Cardiac fibroblast (primary cell): Measurements from ENCODE around the gene UBE2S.

ENCODE experiments used
- DNase-seq, 2 donors: peaks; one replicate each; pipeline versions ENCODE4 v3.0.0 to v3.0.0-alpha.2; 2010; ENCODE audit warnings: low read depth in 2 of 2
- H3K4me3 ChIP-seq, 2 donors: replicated peaks in 1 of 2; 1 replicate in 1 of 2; 2 replicates in 1 of 2; pipeline ENCODE4 v1.5.1; 2011; ENCODE audit warnings: low read depth in 2 of 2, low read length in 2 of 2, mild to moderate bottlenecking in 2 of 2, moderate library complexity in 1 of 2
- CTCF ChIP-seq: IDR thresholded peaks from one replicate; pipeline ENCODE4 v1.5.1; 2011; ENCODE audit warnings: low read depth, mild to moderate bottlenecking, low read length, inconsistent platforms

Gene UBE2S

GRCh38 chr19:55387736-55388497, 19.7 kb downstream of the UBE2S start:
- peak overlapping the region; percentile 95 to 97 for H3K4me3 ChIP-seq
- DNase-seq = no peak
- TF ChIP-seq CTCF = no peak

- no peak for TF ChIP-seq CTCF
- DNase-seq = no peak
- peak overlapping the region; percentile 95 to 97 for H3K4me3 ChIP-seq
These were observed 21.1 kb downstream of the UBE2S start for GRCh38 chr19:55386493-55386971.

DNA sequence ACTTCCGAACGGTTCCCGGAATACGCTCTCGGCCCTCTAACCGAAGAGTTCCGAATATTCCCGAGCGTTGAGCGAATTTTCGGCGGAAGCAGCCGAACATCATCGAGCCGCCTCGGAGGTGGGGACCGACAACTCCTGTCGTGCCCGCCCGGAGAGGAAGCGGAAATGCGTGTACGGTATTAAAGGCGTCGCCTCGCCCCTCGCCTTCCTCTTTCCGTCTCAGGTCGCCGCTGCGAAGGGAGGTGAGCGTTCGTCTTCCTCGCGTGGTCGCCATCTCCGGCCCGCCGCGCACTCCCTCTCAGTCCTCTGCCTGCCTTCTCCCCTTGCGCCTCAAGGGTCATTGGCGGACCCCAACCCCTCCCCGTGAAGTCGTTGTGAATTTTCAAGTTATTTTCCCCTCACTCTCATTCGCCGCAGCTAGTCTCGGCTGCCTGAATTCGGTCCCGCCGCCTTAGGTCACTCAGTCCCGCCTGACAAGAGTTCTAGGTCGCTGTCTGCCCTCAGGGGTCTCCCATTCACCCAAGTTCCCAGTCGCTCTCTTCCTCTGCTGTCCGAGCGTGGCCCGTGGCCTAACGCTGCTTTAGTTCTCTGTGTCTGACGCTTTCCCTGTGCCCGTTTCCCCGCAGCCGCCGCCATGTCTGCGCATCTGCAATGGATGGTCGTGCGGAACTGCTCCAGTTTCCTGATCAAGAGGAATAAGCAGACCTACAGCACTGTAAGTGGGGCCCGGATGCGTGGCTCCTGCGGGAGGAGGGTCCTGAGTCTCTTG, 21.7 kb downstream of the UBE2S start, which contains the start of gene RPL28:
Gene RPL28 (plus strand): TSS at position 209 of the 769 bp plus-strand sequence. CDS start 426 bp downstream, at position 635.
- H3K4me3 ChIP-seq = peak within 1 kb of the TSS; percentile 95 to 97
- no peak for TF ChIP-seq CTCF
- DNase-seq = peak; percentile 99

- no peak for TF ChIP-seq CTCF
- peak; percentile 97 to 98 for DNase-seq
- peak overlapping the region; percentile 46 to 97 for H3K4me3 ChIP-seq
These were observed 22.5 kb downstream of the UBE2S start for GRCh38 chr19:55384920-55385723.

DNA sequence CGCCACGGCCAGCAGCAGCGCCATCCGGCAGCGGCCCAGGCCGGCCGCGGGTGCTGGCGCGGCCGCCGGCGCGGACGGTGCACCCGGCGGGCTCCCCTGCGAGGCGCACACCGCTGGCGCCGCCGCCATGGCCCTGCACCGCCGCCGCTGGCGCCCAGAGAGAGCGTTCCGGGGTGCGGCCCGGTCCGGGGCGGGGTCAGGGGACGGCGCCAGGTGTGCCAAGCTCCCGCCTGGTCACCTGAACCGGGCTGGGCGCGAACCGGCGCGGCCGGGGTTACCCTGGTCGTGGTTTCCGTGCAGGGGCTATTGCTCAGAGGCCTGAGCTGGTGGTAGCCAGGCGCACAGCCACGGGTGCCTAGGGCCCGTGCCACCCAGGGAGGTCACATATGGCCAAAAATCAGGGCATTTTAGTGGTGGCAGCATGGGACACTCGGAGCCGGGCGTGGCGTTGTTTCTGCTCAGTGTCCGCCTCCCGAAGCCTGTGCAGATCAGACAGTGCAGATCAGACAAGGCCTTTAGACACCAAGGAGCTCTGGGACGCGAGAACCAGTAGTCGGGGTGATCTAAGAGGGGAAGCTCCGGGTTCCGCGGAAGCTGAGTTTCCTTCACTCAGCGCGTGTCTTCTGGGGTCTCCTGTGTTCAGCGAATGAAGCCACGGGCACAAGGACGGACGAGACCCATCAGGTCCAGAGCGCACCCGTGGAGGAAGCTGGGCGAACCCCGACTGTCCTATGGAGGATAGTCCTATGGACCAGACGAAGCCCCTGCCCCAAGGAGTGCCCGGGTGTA, 23.3 kb downstream of the UBE2S start, which contains the start of gene TMEM238:
Gene TMEM238 (minus strand): TSS at position 162 of the 789 bp plus-strand sequence. CDS start 33 bp downstream, at position 129.
- no peak for TF ChIP-seq CTCF
- H3K4me3 ChIP-seq = peak within 1 kb of the TSS; percentile 30 to 97
- DNase-seq = no peak
